ENCODE results near the gene DMAP1.

The DMAP1 gene

GRCh38 chr1:44249543-44249942, 36.3 kb downstream of the DMAP1 start:
- peaks cover 3% of the 10 kb centered on the region for H3K4me1 ChIP-seq (ENCODE audit: insufficient read depth, insufficient read length)
- no peak overlapping the region for H3K4me3 ChIP-seq (ENCODE audit: insufficient read length, low read depth)
- peaks cover 56% of the 10 kb centered on the region for H3K36me3 ChIP-seq (ENCODE audit: insufficient read depth, insufficient read length, low read length)
- no peaks in the 10 kb centered on the region for H3K9me3 ChIP-seq (ENCODE audit: insufficient read depth, low read length)
- H3K27me3 ChIP-seq (ENCODE audit: insufficient read depth, insufficient read length) = no peaks in the 10 kb centered on the region
- H3K9ac ChIP-seq (ENCODE audit: insufficient read length, low read depth) = no peak overlapping the region
- no peak for DNase-seq (ENCODE audit: low read depth, low spot score)
- no peak for TF ChIP-seq YY1 (IDR thresholded peaks at IDR 0.05; ENCODE audit: insufficient read depth, insufficient read length)
- no peak for TF ChIP-seq ZNF274 (IDR thresholded peaks at IDR 0.05; ENCODE audit: low read depth, low read length)
- TF ChIP-seq SUZ12 (IDR thresholded peaks at IDR 0.05; ENCODE audit: extremely low read depth, insufficient read depth, insufficient read length) = no peak

- Histone ChIP-seq H3K36me3 (ENCODE audit: insufficient read depth, insufficient read length, low read length) (peaks cover 50% of the 10 kb centered on the region), H3K9ac (ENCODE audit: insufficient read length, low read depth) (no peak overlapping the region), H3K27me3 (ENCODE audit: insufficient read depth, insufficient read length) (no peaks in the 10 kb centered on the region), H3K9me3 (ENCODE audit: insufficient read depth, low read length) (no peaks in the 10 kb centered on the region), H3K4me3 (ENCODE audit: insufficient read length, low read depth) (no peak overlapping the region), H3K4me1 (ENCODE audit: insufficient read depth, insufficient read length) (peaks cover 3% of the 10 kb centered on the region)
- DNase-seq (ENCODE audit: low read depth, low spot score) = no peak
- TF ChIP-seq YY1 (IDR thresholded peaks at IDR 0.05; ENCODE audit: insufficient read depth, insufficient read length) (no peak), SUZ12 (IDR thresholded peaks at IDR 0.05; ENCODE audit: extremely low read depth, insufficient read depth, insufficient read length) (no peak), ZNF274 (IDR thresholded peaks at IDR 0.05; ENCODE audit: low read depth, low read length) (no peak)
Observed at GRCh38 chr1:44250068-44250781, 37.0 kb downstream of the DMAP1 start.

- no peak for TF ChIP-seq ZNF274 (IDR thresholded peaks at IDR 0.05; ENCODE audit: low read depth, low read length)
- TF ChIP-seq SUZ12 (IDR thresholded peaks at IDR 0.05; ENCODE audit: extremely low read depth, insufficient read depth, insufficient read length) = no peak
- no peak for TF ChIP-seq YY1 (IDR thresholded peaks at IDR 0.05; ENCODE audit: insufficient read depth, insufficient read length)
- no peaks in the 10 kb centered on the region for H3K9me3 ChIP-seq (ENCODE audit: insufficient read depth, low read length)
- no peak for DNase-seq (ENCODE audit: low read depth, low spot score)
- no peak overlapping the region for H3K4me3 ChIP-seq (ENCODE audit: insufficient read length, low read depth)
- H3K27me3 ChIP-seq (ENCODE audit: insufficient read depth, insufficient read length) = no peaks in the 10 kb centered on the region
- peaks cover 53% of the 10 kb centered on the region for H3K36me3 ChIP-seq (ENCODE audit: insufficient read depth, insufficient read length, low read length)
- H3K9ac ChIP-seq (ENCODE audit: insufficient read length, low read depth) = no peak overlapping the region
- peaks cover 3% of the 10 kb centered on the region for H3K4me1 ChIP-seq (ENCODE audit: insufficient read depth, insufficient read length)
Observed at GRCh38 chr1:44251486-44251885, 38.2 kb downstream of the DMAP1 start.

- no peak overlapping the region for H3K4me3 ChIP-seq (ENCODE audit: insufficient read length, low read depth)
- H3K36me3 ChIP-seq (ENCODE audit: insufficient read depth, insufficient read length, low read length) = peaks cover 52% of the 10 kb centered on the region
- H3K9me3 ChIP-seq (ENCODE audit: insufficient read depth, low read length) = no peaks in the 10 kb centered on the region
- no peak overlapping the region for H3K9ac ChIP-seq (ENCODE audit: insufficient read length, low read depth)
- H3K4me1 ChIP-seq (ENCODE audit: insufficient read depth, insufficient read length) = peaks cover 3% of the 10 kb centered on the region
- no peaks in the 10 kb centered on the region for H3K27me3 ChIP-seq (ENCODE audit: insufficient read depth, insufficient read length)
- DNase-seq (ENCODE audit: low read depth, low spot score) = no peak
- no peak for TF ChIP-seq ZNF274 (IDR thresholded peaks at IDR 0.05; ENCODE audit: low read depth, low read length)
- no peak for TF ChIP-seq YY1 (IDR thresholded peaks at IDR 0.05; ENCODE audit: insufficient read depth, insufficient read length)
- TF ChIP-seq SUZ12 (IDR thresholded peaks at IDR 0.05; ENCODE audit: extremely low read depth, insufficient read depth, insufficient read length) = no peak
Observed at GRCh38 chr1:44251989-44252671, 38.9 kb downstream of the DMAP1 start.

- no peaks in the 10 kb centered on the region for H3K27me3 ChIP-seq (ENCODE audit: insufficient read depth, insufficient read length)
- H3K9me3 ChIP-seq (ENCODE audit: insufficient read depth, low read length) = no peaks in the 10 kb centered on the region
- no peak for DNase-seq (ENCODE audit: low read depth, low spot score)
- peaks cover 39% of the 10 kb centered on the region for H3K36me3 ChIP-seq (ENCODE audit: insufficient read depth, insufficient read length, low read length)
- no peak overlapping the region for H3K9ac ChIP-seq (ENCODE audit: insufficient read length, low read depth)
- no peak overlapping the region for H3K4me3 ChIP-seq (ENCODE audit: insufficient read length, low read depth)
- peaks cover 5% of the 10 kb centered on the region for H3K4me1 ChIP-seq (ENCODE audit: insufficient read depth, insufficient read length)
- TF ChIP-seq ZNF274 (IDR thresholded peaks at IDR 0.05; ENCODE audit: low read depth, low read length) (no peak), YY1 (IDR thresholded peaks at IDR 0.05; ENCODE audit: insufficient read depth, insufficient read length) (no peak), SUZ12 (IDR thresholded peaks at IDR 0.05; ENCODE audit: extremely low read depth, insufficient read depth, insufficient read length) (no peak)
Observed at GRCh38 chr1:44254392-44254910, 41.2 kb downstream of the DMAP1 start.

- no peak for TF ChIP-seq ZNF274 (IDR thresholded peaks at IDR 0.05; ENCODE audit: low read depth, low read length)
- no peak for TF ChIP-seq SUZ12 (IDR thresholded peaks at IDR 0.05; ENCODE audit: extremely low read depth, insufficient read depth, insufficient read length)
- no peak for TF ChIP-seq YY1 (IDR thresholded peaks at IDR 0.05; ENCODE audit: insufficient read depth, insufficient read length)
- H3K36me3 ChIP-seq (ENCODE audit: insufficient read depth, insufficient read length, low read length) = peaks cover 30% of the 10 kb centered on the region
- H3K9me3 ChIP-seq (ENCODE audit: insufficient read depth, low read length) = no peaks in the 10 kb centered on the region
- no peaks in the 10 kb centered on the region for H3K27me3 ChIP-seq (ENCODE audit: insufficient read depth, insufficient read length)
- no peak overlapping the region for H3K9ac ChIP-seq (ENCODE audit: insufficient read length, low read depth)
- no peak overlapping the region for H3K4me3 ChIP-seq (ENCODE audit: insufficient read length, low read depth)
- peaks cover 10% of the 10 kb centered on the region for H3K4me1 ChIP-seq (ENCODE audit: insufficient read depth, insufficient read length)
- no peak for DNase-seq (ENCODE audit: low read depth, low spot score)
Observed at GRCh38 chr1:44256762-44257554, 43.7 kb downstream of the DMAP1 start.
